Activated CD8-positive, alpha-beta memory T cell treated with anti-CD3 and anti-CD28 coated beads, Interleukin-2, amount 50 U/mL, for 4 hours (primary cell): ENCODE measurements around the gene ADRM1.

Source experiments
- DNase-seq: peaks from one replicate; pipeline ENCODE4 v3.0.0-alpha.2; 2020

The ADRM1 gene

GRCh38 chr20:62313021-62313420 lies 10.2 kb downstream of the ADRM1 start:
- no peak for DNase-seq

GRCh38 chr20:62313460-62314338 lies 10.9 kb downstream of the ADRM1 start:
- DNase-seq = no peak

- no peak for DNase-seq
Observed at GRCh38 chr20:62314339-62314638, 11.5 kb downstream of the ADRM1 start.

GRCh38 chr20:62314711-62315302 lies 12.0 kb downstream of the ADRM1 start:
- no peak for DNase-seq

GRCh38 chr20:62315773-62316172 lies 13.0 kb downstream of the ADRM1 start:
- DNase-seq = no peak

- DNase-seq = no peak
Observed at GRCh38 chr20:62316331-62317166, 13.8 kb downstream of the ADRM1 start.

GRCh38 chr20:62317167-62317655 lies 14.4 kb downstream of the ADRM1 start:
- DNase-seq = no peak

GRCh38 chr20:62318400-62319345 lies 15.9 kb downstream of the ADRM1 start:
- DNase-seq = no peak

- DNase-seq = no peak
Observed at GRCh38 chr20:62319346-62319909, 16.6 kb downstream of the ADRM1 start.

- DNase-seq = no peak
Observed at GRCh38 chr20:62320581-62321354, 18.0 kb downstream of the ADRM1 start.

- DNase-seq = no peak
Observed at GRCh38 chr20:62321521-62321948, 18.7 kb downstream of the ADRM1 start.

- DNase-seq = no peak
Observed at GRCh38 chr20:62321975-62322374, 19.2 kb downstream of the ADRM1 start.

GRCh38 chr20:62322492-62323041 lies 19.8 kb downstream of the ADRM1 start:
- no peak for DNase-seq

- no peak for DNase-seq
Observed at GRCh38 chr20:62323146-62323979, 20.6 kb downstream of the ADRM1 start.

- no peak for DNase-seq
Observed at GRCh38 chr20:62323980-62324906, 21.4 kb downstream of the ADRM1 start.

- DNase-seq = no peak
Observed at GRCh38 chr20:62325172-62325905, 22.5 kb downstream of the ADRM1 start.

- DNase-seq = no peak
Observed at GRCh38 chr20:62326559-62326958, 23.8 kb downstream of the ADRM1 start.
